K562 (cell line): ENCODE measurements around the gene CKMT2. TPM values are rescaled to one million over a fixed set of nuclear protein-coding genes. Genes with fewer than 3 reads are reported as not detected.
A peak's percentile ranks its signal among the peaks of the same experiment; 100 is the strongest.

ENCODE experiments used
- CC2D1A ChIP-seq: fragments of 450-650 bp; IDR thresholded peaks from 2 replicates; pipeline ENCODE4 v1.6.1; 2017; ENCODE audit warnings: mild to moderate bottlenecking
- ETS2 ChIP-seq: IDR thresholded peaks from 2 replicates; pipeline ENCODE4 v1.6.1; 2016; ENCODE audit warnings: borderline replicate concordance, missing genetic modification characterization, mild to moderate bottlenecking, moderate library complexity, missing compliant biosample characterization; ENCODE audit not compliant: poor library complexity, severe bottlenecking
- ETV1 ChIP-seq: fragments of 450-650 bp; conservative IDR thresholded peaks from 2 replicates; pipeline ENCODE4 v1.6.1; 2016; ENCODE audit warnings: missing genetic modification characterization, control low read depth, low read depth, missing compliant biosample characterization
- GTF2B ChIP-seq: IDR thresholded peaks from 2 replicates; pipeline ENCODE4 v1.6.1; 2011; ENCODE audit not compliant: insufficient read length; ENCODE audit errors: extremely low read depth
- HDAC3 ChIP-seq: fragments of 450-650 bp; IDR thresholded peaks from 2 replicates; pipeline ENCODE4 v1.6.1; 2018; ENCODE audit warnings: borderline replicate concordance, mild to moderate bottlenecking, moderate library complexity; ENCODE audit not compliant: partially characterized antibody
- HDGF ChIP-seq: fragments of 450-650 bp; IDR thresholded peaks from 2 replicates; pipeline ENCODE4 v1.6.1; 2016
- HES1 ChIP-seq: fragments of 450-650 bp; IDR thresholded peaks from 2 replicates; pipeline ENCODE4 v1.6.1; 2016; ENCODE audit warnings: low read depth, mild to moderate bottlenecking, moderate library complexity
- HMG20A ChIP-seq: fragments of 450-650 bp; formaldehyde crosslinking; conservative IDR thresholded peaks from 2 replicates; pipeline ENCODE4 v1.4.0; 2020; ENCODE audit warnings: mild to moderate bottlenecking, mixed read lengths
- MLX ChIP-seq, 2 experiments: fragments of 450-650 bp in 1 of 2; sonication (generic) in 1 of 2; formaldehyde crosslinking; conservative IDR thresholded peaks; 2 replicates each; pipeline versions ENCODE4 v1.4.0 to v1.8.1; 2020 to 2022; ENCODE audit warnings: mild to moderate bottlenecking in 1 of 2, missing genetic modification reagents in 1 of 2
- NCOA1 ChIP-seq: fragments of 450-650 bp; IDR thresholded peaks from 2 replicates; pipeline ENCODE4 v1.6.1; 2016; ENCODE audit warnings: low read depth
- PML ChIP-seq: IDR thresholded peaks from 2 replicates; pipeline ENCODE4 v1.6.1; 2012; ENCODE audit warnings: low read length, inconsistent platforms
- REST ChIP-seq, 2 experiments: fragments of 450-650 bp; formaldehyde crosslinking in 1 of 2; IDR thresholded peaks; 2 replicates each; pipeline versions ENCODE4 v1.4.0 to v1.6.1; 2014 to 2020; ENCODE audit warnings: mild to moderate bottlenecking in 2 of 2, borderline replicate concordance in 1 of 2, low read depth in 1 of 2
- SMC3 ChIP-seq: conservative IDR thresholded peaks from 2 replicates; pipeline ENCODE4 v1.6.1; 2011; ENCODE audit warnings: low read depth, low read length, improper control_type of control experiment; ENCODE audit not compliant: insufficient read depth
- SNIP1 ChIP-seq: fragments of 450-650 bp; IDR thresholded peaks from 2 replicates; pipeline ENCODE4 v1.7.1; 2017; ENCODE audit warnings: low read depth, mild to moderate bottlenecking
- YBX1 ChIP-seq: fragments of 450-650 bp; IDR thresholded peaks from 2 replicates; pipeline ENCODE4 v1.7.1; 2016; ENCODE audit warnings: mild to moderate bottlenecking
- ZNF263 ChIP-seq: sonication (generic); formaldehyde crosslinking; IDR thresholded peaks from 2 replicates; pipeline ENCODE4 v1.8.0; 2022; ENCODE audit warnings: mild to moderate bottlenecking, missing genetic modification reagents, borderline replicate concordance
- ZNF644 ChIP-seq: fragments of 200-800 bp; sonication (Bioruptor generic); IDR thresholded peaks from 2 replicates; pipeline ENCODE4 v1.6.1; 2016; ENCODE audit warnings: low read depth, missing genetic modification characterization, missing compliant biosample characterization
- ZNF766 ChIP-seq: fragments of 200-800 bp; sonication (Bioruptor generic); conservative IDR thresholded peaks from 2 replicates; pipeline ENCODE4 v1.6.1; 2016; ENCODE audit warnings: missing genetic modification characterization, missing compliant biosample characterization
- polyA plus RNA-seq, 8 experiments: library from polyadenylated mRNA; depleted of rRNA in 4 of 8; stranded (reverse) in 5 of 8; unstranded in 3 of 8; fragments of >200 nt; fragmentation: Nextera tagmentation in 2 of 8; fragmentation: Illumina TruSeq in 1 of 8; extraction: Ambion mirVana in 2 of 8; extraction: Trizol in 1 of 8; gene quantifications; 2 replicates each; pipeline versions ENCODE4 v1.2.1 to v1.2.3, GENCODE V29; 2011 to 2014; ENCODE audit warnings: inconsistent platforms in 1 of 8, missing spikeins in 1 of 8
- total RNA-seq, 7 experiments: library from RNA; depleted of rRNA in 6 of 7; stranded (reverse); fragments of >200 nt in 6 of 7; fragmentation: Illumina TruSeq in 2 of 7; extraction: Trizol in 2 of 7; gene quantifications; 2 replicates each; pipeline versions ENCODE4 v1.2.1 to v1.2.3, GENCODE V29; 2011 to 2021; ENCODE audit warnings: low replicate concordance in 1 of 7

CKMT2 gene
- total and polyA plus RNA-seq, 9 of the 15 experiments (the other 6 are each of a cell fraction or from before 2014, with no cell fraction given), result 0.03 TPM; not detected in 8

GRCh38 chr5:81301271-81302015 lies 68.3 kb downstream of the CKMT2 start, which contains the start of gene ZCCHC9 (continued):
- no peak; the same call in 1 of the 2 replicates for TF ChIP-seq REST (IDR thresholded peaks at IDR 0.05; ENCODE audit: borderline replicate concordance)
- 0 out of 2 replicates have a peak, but pooled peaks have one; percentile 38 for TF ChIP-seq REST (CRISPR knock-in tag; IDR thresholded peaks at IDR 0.05; ENCODE audit: low read depth)
- TF ChIP-seq HES1, result no peak
- TF ChIP-seq ZNF263 (CRISPR knock-in tag), result no peak; the same call in 1 of the 2 replicates
- TF ChIP-seq HMG20A, result no peak
- peak; percentile 85 for TF ChIP-seq PML
- no peak for TF ChIP-seq ZNF644 (tag)
- TF ChIP-seq GTF2B, result no peak
- no peak for TF ChIP-seq SNIP1
- no peak for TF ChIP-seq YBX1
- peak; percentile 87 for TF ChIP-seq ETV1
- no peak for TF ChIP-seq ETS2 (tag)
- no peak for TF ChIP-seq HDGF
- no peak for TF ChIP-seq MLX (CRISPR knock-in tag; conservative IDR thresholded peaks at IDR 0.05)
- TF ChIP-seq CC2D1A, result no peak
- peak; percentile 51; the same call in 1 of the 2 replicates for TF ChIP-seq NCOA1
- TF ChIP-seq SMC3, result no peak
- TF ChIP-seq ZNF766, result no peak
- no peak for TF ChIP-seq HDAC3
